Activated naive CD4-positive, alpha-beta T cell (primary cell): ENCODE results near the gene TBC1D17.

Source experiments
- DNase-seq, 4 experiments: peaks; one replicate each; lab custom pipeline; 2025; lab: John Stamatoyannopoulos, UW

Gene TBC1D17

DNA sequence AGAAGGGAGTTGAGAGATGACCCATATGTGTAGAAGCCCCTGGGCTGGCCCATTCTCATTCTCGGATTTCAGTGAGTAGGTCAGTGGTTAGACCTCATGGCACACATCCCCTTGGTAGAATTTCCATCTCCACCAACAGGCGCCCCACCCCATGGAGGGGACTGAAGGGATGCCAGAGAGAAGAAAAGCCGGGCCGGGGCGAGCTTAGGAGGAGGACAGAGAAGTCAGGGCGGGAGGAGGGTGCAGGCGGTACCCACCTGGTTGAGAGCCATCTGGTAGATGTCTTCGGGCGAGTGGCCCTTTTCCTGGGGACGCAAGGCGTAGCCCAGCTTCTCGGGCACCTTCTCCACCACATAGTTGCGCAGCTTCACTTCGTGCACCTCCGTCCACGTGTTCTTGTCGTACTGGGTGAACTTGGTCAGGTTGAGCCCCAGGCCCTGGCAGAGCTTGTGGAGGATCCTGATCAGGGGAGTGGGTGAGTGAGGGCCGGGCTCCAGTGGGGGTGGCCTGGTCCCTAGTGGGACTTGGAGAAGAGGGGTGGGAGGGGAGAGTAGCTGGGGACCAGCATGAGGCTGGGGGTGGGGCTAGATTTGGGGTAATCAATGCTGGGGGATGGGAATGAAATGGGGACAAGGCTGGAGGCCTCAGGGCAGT is 16.6 kb downstream of the TBC1D17 start:
- DNase-seq = no peak

DNA sequence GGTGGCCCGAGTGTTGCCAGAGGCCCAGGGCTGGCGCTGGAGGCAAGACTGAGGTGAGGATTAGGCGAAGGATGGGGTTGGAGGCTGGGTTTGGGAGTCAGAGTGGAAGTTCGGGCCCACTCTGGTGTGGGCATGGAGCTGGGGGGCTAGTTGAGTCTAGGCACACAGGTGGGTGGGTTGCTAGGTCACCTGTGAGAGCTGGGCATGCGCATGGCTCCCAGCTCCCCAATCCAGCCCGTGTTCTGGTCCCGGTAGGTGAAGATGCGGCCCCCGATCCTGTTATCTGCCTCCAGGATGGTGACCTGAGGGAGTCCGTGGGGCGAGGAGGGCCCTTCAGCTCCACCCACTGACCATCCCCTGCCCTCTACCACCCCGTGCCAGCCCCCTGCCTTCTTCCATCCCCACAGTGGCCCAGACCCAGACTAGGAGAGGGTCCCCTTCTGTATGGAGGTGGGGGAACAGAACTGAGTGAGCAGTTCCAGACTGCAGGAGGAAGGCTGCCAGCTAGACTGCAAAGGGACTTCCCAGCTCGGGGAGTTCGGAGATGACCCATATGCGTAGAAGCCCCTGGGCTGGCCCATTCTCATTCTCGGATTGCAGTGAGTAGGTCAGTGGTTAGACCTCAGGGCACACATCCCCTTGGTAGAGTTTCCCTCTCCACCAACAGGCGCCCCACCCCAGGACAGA is 17.5 kb downstream of the TBC1D17 start:
- DNase-seq = no peak

DNA sequence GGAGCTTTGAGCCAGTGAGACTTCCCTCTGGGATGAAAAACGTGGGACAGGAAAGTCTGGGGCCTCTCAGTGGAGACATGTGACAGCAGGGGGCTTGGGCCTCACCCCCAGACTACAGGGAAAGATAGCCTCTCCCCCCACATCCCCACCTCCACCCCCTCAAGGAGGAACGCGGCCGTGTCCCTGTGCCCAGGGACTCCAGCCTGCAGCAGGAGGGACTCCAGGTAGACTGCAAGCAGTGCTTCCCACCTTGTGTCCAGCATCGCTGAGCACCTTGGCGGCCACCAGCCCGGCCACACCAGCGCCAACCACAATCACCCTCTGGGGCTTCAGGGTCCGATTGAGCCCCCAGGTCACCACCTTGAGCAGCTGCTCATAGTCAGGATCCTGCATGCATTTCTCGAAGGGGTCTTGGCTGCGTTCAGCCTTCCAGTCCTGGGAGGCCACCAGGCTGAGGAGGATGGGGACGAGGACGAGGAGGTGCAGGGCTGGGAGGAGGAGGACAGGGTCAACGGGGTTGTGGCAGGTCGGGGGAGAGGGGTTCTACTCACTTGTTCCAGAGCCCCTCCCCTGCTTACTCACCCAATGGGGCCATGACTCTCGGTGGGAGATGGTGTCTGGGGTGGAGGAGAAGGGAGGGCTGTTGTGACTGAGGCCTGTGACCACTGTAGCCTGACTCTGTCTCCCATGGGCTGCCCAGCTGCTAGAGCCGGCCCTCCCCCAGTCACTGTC is 18.2 kb downstream of the TBC1D17 start:
- DNase-seq = no peak

DNA sequence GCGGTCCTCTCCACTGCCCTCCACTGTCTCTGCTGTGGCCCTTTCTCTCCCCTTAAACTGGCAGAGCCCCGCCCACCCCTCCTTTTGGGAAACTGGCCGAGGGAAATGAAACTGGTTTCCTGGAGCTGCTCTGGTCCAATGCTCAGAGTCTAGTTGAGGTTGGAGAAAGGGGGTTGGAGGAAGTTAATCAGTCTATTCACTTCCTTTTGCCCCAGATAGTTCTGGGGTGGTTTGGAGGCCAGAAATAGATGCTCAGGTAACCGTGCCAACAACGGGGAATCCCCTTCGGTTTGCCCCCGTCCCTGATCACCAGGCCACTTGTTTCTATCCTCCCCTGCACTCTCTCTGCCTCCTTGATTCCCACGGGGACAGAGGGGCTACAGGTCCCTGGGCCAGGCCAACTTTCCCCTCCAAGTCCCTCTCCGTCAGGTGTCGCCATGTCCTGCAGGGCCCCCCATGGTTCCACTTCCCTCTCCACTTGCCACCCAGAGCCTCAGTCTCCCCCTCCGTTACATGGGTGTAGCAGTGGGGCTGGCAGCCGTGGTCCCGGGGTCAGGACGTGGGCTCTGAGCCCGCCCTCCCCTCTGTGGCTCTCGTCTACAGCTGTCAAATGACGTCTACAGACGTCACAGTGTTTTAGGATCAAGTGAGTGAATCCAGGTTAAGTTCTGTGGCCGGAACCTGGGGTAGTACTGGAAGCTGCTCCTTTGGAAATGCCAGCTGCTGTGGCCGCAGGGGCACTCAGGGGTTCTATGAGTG is 19.5 kb downstream of the TBC1D17 start, which contains the start of gene IL4I1:
IL4I1 (minus strand) TSS at position 25 of the 759 bp plus-strand sequence. CDS start 727 bp downstream, outside the sequence.
- DNase-seq = no peak

DNA sequence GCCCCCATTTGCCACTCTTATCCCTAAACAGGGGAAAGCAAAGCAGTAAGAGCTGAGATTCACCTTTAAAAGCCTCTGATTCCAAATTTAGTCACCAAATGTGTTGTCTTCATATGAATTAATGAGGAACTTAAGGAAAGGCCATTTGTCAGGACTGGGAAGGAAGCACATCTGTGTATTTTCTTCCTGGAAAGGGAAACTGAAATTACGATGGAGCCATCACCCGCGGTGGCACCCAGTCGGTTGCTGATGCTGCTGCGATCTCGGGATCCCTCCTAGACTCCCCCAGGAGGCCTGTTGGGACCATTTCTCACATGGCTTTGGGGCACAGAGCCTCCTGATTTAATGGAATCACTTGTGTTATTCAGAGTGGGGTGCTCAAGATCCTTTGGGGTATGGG is 26.6 kb downstream of the TBC1D17 start:
- DNase-seq = no peak

DNA sequence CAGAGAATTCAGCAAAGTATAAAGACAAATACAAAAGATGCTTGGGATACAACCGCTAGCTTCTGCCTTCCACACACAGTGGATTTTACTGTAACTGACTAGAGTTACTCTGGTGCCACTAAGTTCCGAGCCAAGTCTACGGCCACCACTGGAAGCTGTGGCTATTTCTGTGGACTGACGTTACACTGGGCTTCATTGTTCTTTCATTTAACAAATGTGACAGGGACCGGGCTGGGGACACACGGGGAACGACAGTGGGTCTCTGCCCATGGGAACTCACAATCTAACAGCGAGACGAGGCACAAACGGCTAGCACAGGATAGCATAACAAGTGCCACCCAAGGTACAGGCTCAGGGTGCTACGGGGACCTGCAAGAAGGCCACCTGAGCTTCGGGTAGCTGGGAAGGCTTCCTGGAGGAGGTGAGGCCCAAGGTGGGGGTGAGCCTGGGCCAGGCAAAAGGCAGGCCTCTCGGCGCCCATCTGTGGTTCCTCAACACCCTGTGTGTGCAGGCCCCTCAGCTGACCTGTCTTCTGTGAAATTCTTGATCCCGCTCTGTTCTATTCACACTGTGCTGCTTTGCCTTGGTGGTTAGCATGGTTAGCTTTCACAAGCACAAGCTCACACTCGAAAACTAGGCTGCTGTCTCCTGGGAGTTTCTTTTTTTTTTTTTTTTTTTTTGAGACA is 29.5 kb downstream of the TBC1D17 start:
- DNase-seq = no peak

DNA sequence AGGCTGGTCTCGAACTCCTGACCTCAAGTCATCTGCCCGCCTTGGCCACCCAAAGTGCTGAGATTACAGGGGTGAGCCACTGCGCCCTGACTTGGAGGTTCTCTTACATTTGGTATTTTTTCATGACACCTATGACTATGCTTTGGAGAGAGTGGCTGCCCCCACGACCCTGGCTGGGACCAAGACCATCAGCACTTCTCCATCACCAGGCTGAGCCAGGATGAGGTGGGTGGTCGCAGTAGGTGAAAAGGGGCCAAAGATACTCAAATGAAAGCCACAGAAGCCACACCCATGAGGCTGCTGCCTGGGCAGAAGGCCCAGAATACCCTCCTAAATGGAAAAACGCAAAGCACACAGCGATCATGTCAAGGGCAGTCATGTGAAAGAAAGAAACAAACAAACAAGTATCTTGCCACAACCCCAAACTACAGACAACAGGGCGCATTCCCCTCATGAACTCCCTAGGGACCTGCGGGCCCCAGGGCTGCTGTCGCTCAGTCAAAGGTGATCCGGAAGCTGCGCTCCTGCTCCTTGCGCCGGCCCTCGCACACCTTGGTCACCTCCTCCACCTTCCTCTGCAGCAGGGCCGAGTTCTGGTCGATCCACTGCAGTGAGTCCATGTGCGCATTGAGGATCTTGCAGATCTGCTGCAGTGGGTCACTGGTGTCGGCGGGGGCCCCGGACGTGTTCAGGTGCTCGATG is 30.4 kb downstream of the TBC1D17 start:
- no peak for DNase-seq

DNA sequence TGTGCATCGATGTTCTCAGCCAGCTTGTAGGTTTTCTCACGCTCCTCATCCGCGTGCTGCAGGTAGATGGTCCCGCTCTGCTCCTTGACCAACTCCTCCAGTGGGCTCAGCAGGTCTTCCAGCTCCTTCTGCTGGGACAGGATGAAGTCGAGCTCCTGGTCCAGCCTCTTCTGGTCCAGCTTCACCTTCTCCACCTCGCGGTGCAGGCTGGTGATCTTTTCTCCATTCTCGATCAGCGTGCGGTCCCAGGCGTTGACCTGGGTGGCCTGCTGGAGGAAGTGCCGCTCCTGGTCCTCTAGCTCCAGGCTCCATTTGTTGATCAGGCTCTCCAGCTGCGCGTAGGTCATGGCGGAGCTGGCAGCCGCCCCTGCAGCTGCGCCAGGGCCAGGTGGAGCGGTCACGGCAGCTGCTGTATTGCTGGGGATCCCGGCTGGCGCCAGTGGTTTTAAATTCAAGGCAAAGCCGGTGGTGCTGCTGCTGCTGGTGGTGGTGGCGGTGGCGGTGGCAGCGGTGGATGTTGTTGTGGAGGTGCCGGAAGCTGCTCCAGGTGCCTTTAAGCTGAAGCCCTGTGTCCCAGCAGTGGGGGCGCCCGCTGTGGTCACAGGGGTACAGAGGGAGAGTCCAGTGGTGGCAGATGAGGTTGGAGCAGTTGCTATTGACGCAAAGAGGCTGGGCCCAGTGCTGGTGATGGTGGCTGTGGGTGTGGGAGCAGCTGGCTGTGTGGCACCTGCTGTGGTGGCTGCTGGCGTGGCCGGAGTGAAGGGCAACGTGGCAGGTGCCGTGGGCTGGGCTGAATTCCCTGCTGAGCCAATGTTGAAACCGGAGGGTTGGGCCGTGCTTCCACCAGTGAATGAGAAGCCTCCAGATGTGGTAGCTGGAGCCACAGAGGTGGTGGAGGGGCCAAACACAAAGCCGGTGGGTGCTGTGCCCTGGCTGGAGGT is 31.2 kb downstream of the TBC1D17 start:
- DNase-seq = no peak

DNA sequence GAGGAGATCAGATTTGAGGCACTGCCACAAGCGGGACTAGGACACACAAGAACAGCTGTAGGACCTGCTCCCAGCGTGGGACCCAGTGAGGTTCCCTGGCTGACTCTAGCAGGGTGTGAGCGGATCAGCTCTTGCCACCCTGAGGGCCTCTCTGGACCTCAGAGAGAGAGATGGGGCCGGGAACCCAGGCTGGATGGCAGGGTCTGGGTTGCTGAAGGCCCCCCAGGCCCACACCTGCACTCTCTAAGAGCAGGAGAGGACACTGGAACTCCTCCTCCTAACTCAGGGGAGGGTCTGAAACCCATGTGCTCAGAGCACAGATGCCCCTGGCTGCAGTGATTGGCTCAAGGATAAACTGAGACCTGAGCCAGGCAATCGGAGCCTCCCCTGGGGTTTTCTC is 32.7 kb downstream of the TBC1D17 start:
- DNase-seq = no peak

DNA sequence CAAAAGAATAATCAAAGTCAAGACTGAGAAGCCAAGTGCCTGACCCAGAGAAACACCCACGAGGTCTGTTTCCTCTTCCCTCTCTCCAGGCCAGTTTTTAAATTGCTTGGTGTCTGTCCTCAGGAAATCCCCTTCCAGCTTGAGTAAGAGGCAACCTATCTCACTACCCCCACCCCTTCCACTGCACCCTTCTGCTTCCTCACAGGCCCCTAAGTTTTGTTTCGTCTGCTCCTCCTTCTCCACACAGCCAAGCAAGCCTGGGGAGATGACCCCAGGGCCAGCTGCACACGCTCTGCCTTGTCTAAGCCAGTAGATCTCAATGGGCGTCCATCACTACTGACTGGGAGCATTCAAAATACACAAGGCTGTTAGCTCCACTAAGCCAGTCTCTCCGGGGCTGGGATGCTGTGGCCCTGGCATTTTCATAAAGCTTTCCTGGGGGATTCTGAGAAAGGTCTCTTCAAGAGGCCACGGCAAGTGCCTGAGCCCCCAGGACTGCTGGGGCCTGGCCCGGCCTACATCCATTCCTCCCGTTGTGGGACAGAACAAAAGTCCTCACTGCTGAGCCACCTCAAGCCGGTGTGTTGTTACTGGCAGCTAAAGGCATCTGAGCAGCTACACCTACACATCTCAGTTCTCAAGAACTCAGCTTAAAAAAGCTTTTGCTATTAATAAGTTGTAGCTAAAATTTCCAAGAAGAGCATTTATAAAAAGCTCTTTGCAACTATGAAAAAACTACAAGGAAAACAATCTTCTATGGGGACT is 34.1 kb downstream of the TBC1D17 start:
- no peak for DNase-seq

DNA sequence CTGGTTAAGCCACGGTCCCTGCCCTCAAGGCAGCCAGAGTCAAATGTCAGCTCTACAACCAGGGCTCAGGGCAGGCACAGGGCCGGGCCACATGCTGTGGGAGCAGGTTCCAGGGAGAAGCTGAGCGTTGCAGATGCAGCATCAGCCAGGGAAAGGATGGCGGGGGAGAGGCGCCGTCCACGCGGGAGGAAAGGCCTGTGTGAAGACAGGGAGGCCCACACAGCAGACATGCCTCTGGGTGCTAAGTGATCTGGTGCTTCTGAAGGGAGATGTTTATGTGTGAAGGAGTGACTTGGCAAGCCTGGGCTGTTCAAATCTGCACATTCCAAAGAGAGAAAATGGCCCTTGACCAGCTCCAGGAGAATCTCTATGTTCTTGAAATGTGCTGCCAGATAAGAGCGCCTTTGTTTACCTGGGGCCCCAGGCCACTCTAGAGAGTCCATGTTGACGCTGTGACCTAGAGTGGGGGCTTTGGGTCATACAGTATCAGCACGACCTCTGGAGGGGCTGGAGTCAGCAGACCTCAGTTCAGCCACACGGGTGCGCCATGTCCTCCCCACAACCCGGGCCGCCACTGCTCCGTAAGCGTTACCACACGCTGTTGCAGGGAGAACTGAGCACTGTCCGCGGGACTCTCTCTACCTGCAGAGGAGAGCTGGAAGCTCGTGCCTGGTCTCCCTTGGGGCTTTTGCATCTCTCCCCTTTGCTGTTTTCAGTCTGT is 35.6 kb downstream of the TBC1D17 start:
- DNase-seq = no peak

DNA sequence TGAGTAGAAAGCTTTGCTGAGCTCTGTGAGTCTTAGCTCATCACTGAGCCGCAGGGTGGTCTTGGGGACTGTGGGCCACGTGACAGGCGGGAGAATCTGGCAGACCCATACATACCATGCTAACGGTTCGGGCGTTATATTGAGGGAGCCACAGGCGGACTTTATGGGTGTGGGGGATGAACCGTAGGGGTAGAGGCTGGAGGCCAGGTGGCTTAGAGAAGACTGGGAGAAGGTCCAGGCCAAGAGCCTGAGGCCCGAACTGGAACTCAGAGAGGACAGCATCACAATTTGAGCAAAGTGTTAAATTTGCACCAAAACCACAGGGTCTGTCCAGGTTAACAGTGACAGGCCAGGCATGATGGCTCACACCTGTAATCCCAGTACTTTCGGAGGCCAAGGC is 36.2 kb downstream of the TBC1D17 start:
- no peak for DNase-seq

DNA sequence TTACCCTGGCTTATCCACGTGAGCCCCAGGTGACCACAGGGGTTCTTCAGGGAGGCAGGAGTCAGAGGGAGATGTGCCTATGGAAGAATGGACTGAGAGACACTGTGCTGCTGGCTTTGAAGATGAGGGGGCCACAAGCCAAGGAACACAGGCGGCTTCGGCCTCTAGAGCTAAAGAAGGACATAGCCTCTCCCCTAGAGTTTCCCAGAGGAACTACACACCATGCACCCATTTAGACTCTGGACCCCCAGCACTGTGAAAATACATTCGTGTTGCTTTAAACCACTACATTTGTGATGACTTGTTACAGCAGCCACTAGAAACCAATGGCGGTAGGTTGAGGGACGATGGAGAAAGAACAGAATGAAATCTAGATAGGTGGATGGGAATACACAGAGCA is 37.8 kb downstream of the TBC1D17 start:
- DNase-seq = no peak

DNA sequence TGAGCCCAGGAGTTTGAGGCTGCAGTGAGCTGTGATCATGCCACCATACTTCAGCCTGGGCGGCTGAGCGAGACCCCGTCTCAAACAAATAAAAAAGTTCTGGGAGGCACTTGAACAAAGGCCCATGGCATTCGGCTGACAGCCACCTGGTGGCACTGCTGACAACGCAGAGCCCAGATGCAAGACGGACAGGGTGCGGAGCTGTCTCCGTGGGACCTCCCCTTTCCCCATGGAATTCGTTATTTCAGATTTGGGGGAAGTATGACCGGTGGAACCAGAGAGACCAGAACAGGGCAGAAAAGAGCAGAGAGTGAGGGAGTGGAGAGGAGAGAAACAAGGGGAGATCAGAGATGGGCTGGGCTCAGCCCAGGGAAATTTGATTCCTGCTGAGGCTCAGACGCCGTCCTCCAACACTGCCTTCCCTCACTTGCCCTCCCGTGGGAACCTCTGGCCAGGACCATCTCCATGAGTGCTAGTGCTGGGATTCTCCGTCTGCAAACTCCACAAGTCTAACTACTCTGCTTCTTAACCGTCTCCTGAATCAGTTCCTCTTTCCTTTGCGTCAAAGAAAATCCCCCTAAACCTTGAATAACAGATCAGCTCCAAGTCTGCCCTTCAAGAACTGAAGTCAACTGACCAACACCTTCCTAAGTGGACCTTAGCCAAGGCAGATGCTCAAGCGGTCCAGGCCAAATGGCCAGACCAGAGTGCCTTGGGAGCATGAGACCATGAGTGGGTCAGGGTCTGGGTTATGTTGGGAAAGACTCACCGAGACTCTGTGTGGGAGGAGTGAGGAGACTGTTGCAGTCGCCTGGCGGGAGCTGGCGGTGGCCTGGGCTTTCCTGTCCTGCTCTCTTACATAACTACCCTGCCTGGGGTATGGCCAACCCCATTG is 39.6 kb downstream of the TBC1D17 start:
- DNase-seq = no peak

DNA sequence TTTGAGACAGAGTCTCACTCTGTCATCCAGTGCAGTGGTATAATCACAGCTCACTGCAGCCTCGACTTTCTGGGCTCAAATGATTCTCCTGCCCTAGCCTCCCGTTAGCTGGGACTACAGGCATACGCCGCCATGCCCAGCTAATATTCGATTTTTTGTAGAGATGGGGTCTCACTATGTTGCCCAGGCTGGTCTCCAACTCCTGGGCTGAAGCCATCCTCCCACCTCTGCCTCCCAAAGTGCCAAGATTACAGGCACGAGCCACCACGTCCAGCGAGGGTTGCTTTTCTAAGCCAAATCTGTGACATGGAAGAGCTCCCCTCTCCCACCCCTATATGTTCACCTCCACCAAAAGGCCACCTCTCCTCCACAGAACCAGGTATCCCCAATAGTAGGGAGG is 40.6 kb downstream of the TBC1D17 start:
- DNase-seq = no peak

DNA sequence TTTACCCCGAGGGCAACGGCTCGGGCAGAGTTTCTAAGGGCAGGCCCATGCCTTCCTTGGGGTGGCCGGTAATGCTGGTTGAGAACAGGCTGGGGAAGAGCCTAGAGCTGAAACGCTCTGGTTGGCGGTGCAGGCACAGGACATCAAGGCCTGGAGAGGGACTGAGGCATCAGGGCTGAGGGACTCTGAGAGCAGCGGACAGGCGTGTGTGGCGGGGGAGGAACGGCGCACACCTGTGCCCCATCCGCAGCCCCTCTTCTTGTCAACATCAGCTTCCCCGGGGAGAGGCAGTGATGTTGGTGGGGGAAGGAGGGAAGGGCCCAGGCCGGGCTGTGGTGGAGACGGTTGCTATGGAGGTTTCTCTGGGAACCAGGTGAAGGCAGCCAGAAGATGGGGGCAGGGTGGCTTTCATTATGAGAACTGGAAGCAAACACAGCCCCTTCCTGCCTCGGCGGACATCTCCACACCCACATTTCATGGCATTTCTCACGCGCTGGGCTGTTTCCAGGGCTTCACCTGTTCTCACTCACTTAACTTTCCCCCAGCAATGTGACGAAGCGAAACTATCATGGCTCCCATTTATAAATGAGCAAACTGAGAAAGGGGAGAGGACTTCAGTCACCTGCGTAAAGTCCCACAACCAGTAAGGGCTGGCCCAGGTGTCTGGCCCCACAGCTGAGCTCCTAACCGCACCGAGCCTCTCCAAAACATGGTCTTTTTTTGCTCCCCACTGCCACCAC is 43.3 kb downstream of the TBC1D17 start:
- DNase-seq = no peak
